Panc1 (cell line): ENCODE measurements around the gene NRDC. TPM values are rescaled to one million over a fixed set of nuclear protein-coding genes. Genes with fewer than 3 reads are reported as not detected.

Experiments
- ATAC-seq: fragments of 200-7000 bp; cut with Tn5 transposase; 2 replicates; pipeline ENCODE4 v1.9.1; 2020; ENCODE audit warnings: mild to moderate bottlenecking, moderate library complexity
- BruUV-seq: library from RNA; stranded (reverse); fragments of 400-500 nt; replicated peaks from 2 replicates; lab custom pipeline; 2021; lab: Mats Ljungman, UMichigan
- CTCF ChIA-PET: fragments of 300-600 bp; sonication (Branson Sonifier 250); formaldehyde crosslinking; loops from one replicate; lab custom pipeline; 2022; ENCODE audit warnings: antibody characterized with exemption; lab: Charles Lee
- POLR2A ChIA-PET: fragments of 300-600 bp; sonication (Branson Sonifier 250); formaldehyde crosslinking; loops from one replicate; lab custom pipeline; 2022; ENCODE audit warnings: antibody characterized with exemption; lab: Charles Lee
- DNase-seq: peaks from one replicate; pipeline ENCODE4 v3.0.0-alpha.2; 2010; ENCODE audit warnings: low read depth, low spot score
- H3K27ac ChIP-seq: 2 replicates; pipeline ENCODE4 v1.5.1; 2011; ENCODE audit warnings: mild to moderate bottlenecking, low read length, inconsistent platforms
- H3K27me3 ChIP-seq: fragments of 200-500 bp; sonication (Bioruptor generic); 2 replicates; pipeline ENCODE4 v1.6.0; 2014; ENCODE audit warnings: low read length, inconsistent platforms; ENCODE audit not compliant: control insufficient read depth, insufficient read depth
- H3K36me3 ChIP-seq: fragments of 200-500 bp; sonication (Bioruptor generic); 2 replicates; pipeline ENCODE4 v1.5.1; 2014; ENCODE audit warnings: inconsistent platforms, mild to moderate bottlenecking, low read length, moderate library complexity; ENCODE audit not compliant: control insufficient read depth, insufficient read depth
- H3K4me1 ChIP-seq: 2 replicates; pipeline ENCODE4 v1.5.1; 2011; ENCODE audit warnings: inconsistent platforms, mild to moderate bottlenecking, low read length, moderate library complexity; ENCODE audit not compliant: control insufficient read depth, insufficient read depth
- H3K4me3 ChIP-seq, 2 experiments: 2 replicates each; pipeline ENCODE4 v1.5.1; 2011 to 2012; ENCODE audit warnings: low read depth in 2 of 2, low read length in 2 of 2, mild to moderate bottlenecking in 2 of 2, inconsistent platforms in 1 of 2, moderate library complexity in 1 of 2
- H3K9me3 ChIP-seq: fragments of 200-500 bp; sonication (Bioruptor generic); 2 replicates; pipeline ENCODE4 v1.5.1; 2014; ENCODE audit warnings: low read depth, mild to moderate bottlenecking, inconsistent platforms, low read length, moderate library complexity; ENCODE audit not compliant: control insufficient read depth, insufficient read depth
- POLR2AphosphoS5 ChIP-seq: IDR thresholded peaks from 2 replicates; pipeline ENCODE4 v1.6.1; 2012; ENCODE audit warnings: mild to moderate bottlenecking, low read depth, low read length, moderate library complexity
- SIN3A ChIP-seq: IDR thresholded peaks from 2 replicates; pipeline ENCODE4 v1.6.1; 2012; ENCODE audit warnings: low read depth, mild to moderate bottlenecking, low read length, moderate library complexity, borderline replicate concordance; ENCODE audit not compliant: insufficient read depth
- TCF7L2 ChIP-seq: IDR thresholded peaks from 2 replicates; pipeline ENCODE4 v1.6.1; 2011; ENCODE audit warnings: mild to moderate bottlenecking, low read depth, low read length, inconsistent platforms
- in situ Hi-C: cut with HindIII; loops from 2 replicates; pipeline ENCODE4 v1.10.0; 2016; ENCODE audit warnings: low sequenced_read_pairs, low pct_unique_long_range_greater_than_20kb
- intact Hi-C: fragments of 100-400 bp; cut with micrococcal nuclease; formaldehyde crosslinking; loops from one replicate; pipeline ENCODE4 v1.10.0; 2022; ENCODE audit not compliant: unreplicated experiment
- total RNA-seq: library from RNA; stranded (reverse); gene quantifications from one replicate; pipeline ENCODE4 v1.2.1, GENCODE V29; 2021; ENCODE audit not compliant: unreplicated experiment
- TF ChIP-seq, protein P1 (sequence below), 2 experiments: IDR thresholded peaks; 2 replicates each; pipeline ENCODE4 v1.6.1; 2011 to 2012; ENCODE audit warnings: low read depth in 2 of 2, control low read depth in 1 of 2, low read length in 1 of 2, mild to moderate bottlenecking in 1 of 2, moderate library complexity in 1 of 2; ENCODE audit not compliant: insufficient read depth in 1 of 2
- TF ChIP-seq, protein P2 (sequence below): fragments of 450-650 bp; IDR thresholded peaks from 2 replicates; pipeline ENCODE4 v1.5.1; 2017; ENCODE audit warnings: mild to moderate bottlenecking

NRDC gene
- total RNA-seq, 1 experiment from 2014 or later = 180 TPM

DNA sequence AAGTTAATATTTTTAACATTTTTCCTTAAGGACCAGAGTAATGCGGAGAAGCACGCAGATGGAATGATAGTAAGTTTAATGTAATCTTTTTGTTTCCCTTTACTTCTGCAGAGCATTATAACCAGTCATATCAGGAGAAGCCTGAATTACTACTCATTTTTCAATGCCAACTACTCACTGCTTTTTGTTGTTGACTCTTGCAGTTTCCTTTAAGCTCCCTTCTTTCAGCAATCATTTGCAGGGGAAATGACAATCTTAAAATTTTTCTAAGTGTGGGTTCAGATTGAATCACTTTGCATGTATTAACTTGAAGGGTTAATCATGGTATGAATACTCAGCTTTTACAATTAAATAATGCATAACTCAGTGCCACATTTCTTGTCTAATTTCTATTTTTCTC, 122.2 kb downstream of the NRDC start:
- Histone ChIP-seq H3K4me3 (no peak overlapping the region), H3K4me1 (no peaks in the 10 kb centered on the region), H3K27me3 (no peaks in the 10 kb centered on the region), H3K9me3 (0 out of 2 replicates have a peak, but pooled peaks cover 4% of the 10 kb centered on the region), H3K27ac (no peak overlapping the region), H3K36me3 (0 out of 2 replicates have a peak, but pooled peaks cover 2% of the 10 kb centered on the region)
- in situ Hi-C loops = no loop called here
- no peak for TF ChIP-seq TCF7L2
- TF ChIP-seq POLR2AphosphoS5 = no peak
- TF ChIP-seq, protein P1, sequence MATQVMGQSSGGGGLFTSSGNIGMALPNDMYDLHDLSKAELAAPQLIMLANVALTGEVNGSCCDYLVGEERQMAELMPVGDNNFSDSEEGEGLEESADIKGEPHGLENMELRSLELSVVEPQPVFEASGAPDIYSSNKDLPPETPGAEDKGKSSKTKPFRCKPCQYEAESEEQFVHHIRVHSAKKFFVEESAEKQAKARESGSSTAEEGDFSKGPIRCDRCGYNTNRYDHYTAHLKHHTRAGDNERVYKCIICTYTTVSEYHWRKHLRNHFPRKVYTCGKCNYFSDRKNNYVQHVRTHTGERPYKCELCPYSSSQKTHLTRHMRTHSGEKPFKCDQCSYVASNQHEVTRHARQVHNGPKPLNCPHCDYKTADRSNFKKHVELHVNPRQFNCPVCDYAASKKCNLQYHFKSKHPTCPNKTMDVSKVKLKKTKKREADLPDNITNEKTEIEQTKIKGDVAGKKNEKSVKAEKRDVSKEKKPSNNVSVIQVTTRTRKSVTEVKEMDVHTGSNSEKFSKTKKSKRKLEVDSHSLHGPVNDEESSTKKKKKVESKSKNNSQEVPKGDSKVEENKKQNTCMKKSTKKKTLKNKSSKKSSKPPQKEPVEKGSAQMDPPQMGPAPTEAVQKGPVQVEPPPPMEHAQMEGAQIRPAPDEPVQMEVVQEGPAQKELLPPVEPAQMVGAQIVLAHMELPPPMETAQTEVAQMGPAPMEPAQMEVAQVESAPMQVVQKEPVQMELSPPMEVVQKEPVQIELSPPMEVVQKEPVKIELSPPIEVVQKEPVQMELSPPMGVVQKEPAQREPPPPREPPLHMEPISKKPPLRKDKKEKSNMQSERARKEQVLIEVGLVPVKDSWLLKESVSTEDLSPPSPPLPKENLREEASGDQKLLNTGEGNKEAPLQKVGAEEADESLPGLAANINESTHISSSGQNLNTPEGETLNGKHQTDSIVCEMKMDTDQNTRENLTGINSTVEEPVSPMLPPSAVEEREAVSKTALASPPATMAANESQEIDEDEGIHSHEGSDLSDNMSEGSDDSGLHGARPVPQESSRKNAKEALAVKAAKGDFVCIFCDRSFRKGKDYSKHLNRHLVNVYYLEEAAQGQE (IDR thresholded peaks at IDR 0.05; ENCODE audit: insufficient read depth in 1 of 2, low read depth in 2 of 2, low read length in 1 of 2) = no peak
- no peak for TF ChIP-seq SIN3A
- TF ChIP-seq, protein P2, sequence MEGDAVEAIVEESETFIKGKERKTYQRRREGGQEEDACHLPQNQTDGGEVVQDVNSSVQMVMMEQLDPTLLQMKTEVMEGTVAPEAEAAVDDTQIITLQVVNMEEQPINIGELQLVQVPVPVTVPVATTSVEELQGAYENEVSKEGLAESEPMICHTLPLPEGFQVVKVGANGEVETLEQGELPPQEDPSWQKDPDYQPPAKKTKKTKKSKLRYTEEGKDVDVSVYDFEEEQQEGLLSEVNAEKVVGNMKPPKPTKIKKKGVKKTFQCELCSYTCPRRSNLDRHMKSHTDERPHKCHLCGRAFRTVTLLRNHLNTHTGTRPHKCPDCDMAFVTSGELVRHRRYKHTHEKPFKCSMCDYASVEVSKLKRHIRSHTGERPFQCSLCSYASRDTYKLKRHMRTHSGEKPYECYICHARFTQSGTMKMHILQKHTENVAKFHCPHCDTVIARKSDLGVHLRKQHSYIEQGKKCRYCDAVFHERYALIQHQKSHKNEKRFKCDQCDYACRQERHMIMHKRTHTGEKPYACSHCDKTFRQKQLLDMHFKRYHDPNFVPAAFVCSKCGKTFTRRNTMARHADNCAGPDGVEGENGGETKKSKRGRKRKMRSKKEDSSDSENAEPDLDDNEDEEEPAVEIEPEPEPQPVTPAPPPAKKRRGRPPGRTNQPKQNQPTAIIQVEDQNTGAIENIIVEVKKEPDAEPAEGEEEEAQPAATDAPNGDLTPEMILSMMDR = no peak
- DNase-seq = no peak
- no peak for ATAC-seq
- ChIA-PET POLR2A (no interaction called here), CTCF (no interaction called here)
- no TSS peak for BruUV-seq
- intact Hi-C loops = no loop called here

DNA sequence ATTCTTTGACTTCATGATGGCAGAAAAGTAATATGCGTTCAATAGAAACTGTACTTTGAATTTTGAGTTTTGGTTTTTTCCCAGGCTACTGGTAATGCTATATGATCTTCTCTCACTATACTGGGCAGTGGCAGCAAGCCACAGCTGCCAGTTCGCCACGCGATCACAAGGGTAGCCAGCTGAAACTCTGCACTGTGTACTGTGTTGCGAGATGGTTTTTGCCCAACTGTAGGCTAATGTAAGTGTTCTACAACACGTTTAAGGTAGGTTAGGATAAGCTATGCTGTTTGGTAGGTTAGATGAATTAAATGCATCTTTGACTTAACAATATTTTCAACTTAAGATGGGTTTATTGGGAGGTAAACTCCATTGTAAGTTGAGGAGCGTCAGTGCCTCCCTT, 123.1 kb downstream of the NRDC start:
- no peaks in the 10 kb centered on the region for H3K4me1 ChIP-seq
- CTCF ChIA-PET = no interaction called here
- intact Hi-C loops = no loop called here
- H3K4me3 ChIP-seq = no peak overlapping the region
- in situ Hi-C loops = no loop called here
- ATAC-seq (no peak), DNase-seq (no peak)
- H3K27me3 ChIP-seq = no peaks in the 10 kb centered on the region
- H3K36me3 ChIP-seq = 0 out of 2 replicates have a peak, but pooled peaks cover 2% of the 10 kb centered on the region
- no peak for TF ChIP-seq POLR2AphosphoS5
- TF ChIP-seq, protein P1 (IDR thresholded peaks at IDR 0.05; ENCODE audit: insufficient read depth in 1 of 2, low read depth in 2 of 2, low read length in 1 of 2) = no peak
- TF ChIP-seq, protein P2 = no peak
- TF ChIP-seq TCF7L2 = no peak
- POLR2A ChIA-PET = no interaction called here
- 0 out of 2 replicates have a peak, but pooled peaks cover 4% of the 10 kb centered on the region for H3K9me3 ChIP-seq
- BruUV-seq = no TSS peak
- H3K27ac ChIP-seq = no peak overlapping the region
